Astrocyte (in vitro differentiated cells and primary cell): ENCODE measurements around the gene H1-8.

ENCODE experiments used
- EZH2 ChIP-seq: IDR thresholded peaks from 2 replicates; pipeline ENCODE4 v1.6.1; 2012; ENCODE audit warnings: mild to moderate bottlenecking, low read length, inconsistent platforms; ENCODE audit not compliant: insufficient read depth
- TF ChIP-seq, protein P1 (sequence below): IDR thresholded peaks from 2 replicates; pipeline ENCODE4 v1.5.1; 2011; ENCODE audit warnings: low read depth, mild to moderate bottlenecking, inconsistent platforms, low read length, moderate library complexity; ENCODE audit not compliant: insufficient read depth

- TF ChIP-seq, protein P1, sequence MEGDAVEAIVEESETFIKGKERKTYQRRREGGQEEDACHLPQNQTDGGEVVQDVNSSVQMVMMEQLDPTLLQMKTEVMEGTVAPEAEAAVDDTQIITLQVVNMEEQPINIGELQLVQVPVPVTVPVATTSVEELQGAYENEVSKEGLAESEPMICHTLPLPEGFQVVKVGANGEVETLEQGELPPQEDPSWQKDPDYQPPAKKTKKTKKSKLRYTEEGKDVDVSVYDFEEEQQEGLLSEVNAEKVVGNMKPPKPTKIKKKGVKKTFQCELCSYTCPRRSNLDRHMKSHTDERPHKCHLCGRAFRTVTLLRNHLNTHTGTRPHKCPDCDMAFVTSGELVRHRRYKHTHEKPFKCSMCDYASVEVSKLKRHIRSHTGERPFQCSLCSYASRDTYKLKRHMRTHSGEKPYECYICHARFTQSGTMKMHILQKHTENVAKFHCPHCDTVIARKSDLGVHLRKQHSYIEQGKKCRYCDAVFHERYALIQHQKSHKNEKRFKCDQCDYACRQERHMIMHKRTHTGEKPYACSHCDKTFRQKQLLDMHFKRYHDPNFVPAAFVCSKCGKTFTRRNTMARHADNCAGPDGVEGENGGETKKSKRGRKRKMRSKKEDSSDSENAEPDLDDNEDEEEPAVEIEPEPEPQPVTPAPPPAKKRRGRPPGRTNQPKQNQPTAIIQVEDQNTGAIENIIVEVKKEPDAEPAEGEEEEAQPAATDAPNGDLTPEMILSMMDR, result no peak
- TF ChIP-seq EZH2, result no peak
These were observed 16.6 kb downstream of the H1-8 start for GRCh38 chr3:129559565-129560079.
